GM20431 (cell line): Measurements from ENCODE around the gene ARHGAP26.

Source experiments
- in situ Hi-C: fragments of 300-500 bp; cut with MseI, MboI; formaldehyde crosslinking; loops from one replicate; pipeline ENCODE4 v1.15.0; 2020; ENCODE audit warnings: low sequenced_read_pairs; ENCODE audit not compliant: unreplicated experiment

ARHGAP26 gene

GRCh38 chr5:142782976-142783530, 12.9 kb downstream of the ARHGAP26 start:
- in situ Hi-C loops: no loop called here

DNA sequence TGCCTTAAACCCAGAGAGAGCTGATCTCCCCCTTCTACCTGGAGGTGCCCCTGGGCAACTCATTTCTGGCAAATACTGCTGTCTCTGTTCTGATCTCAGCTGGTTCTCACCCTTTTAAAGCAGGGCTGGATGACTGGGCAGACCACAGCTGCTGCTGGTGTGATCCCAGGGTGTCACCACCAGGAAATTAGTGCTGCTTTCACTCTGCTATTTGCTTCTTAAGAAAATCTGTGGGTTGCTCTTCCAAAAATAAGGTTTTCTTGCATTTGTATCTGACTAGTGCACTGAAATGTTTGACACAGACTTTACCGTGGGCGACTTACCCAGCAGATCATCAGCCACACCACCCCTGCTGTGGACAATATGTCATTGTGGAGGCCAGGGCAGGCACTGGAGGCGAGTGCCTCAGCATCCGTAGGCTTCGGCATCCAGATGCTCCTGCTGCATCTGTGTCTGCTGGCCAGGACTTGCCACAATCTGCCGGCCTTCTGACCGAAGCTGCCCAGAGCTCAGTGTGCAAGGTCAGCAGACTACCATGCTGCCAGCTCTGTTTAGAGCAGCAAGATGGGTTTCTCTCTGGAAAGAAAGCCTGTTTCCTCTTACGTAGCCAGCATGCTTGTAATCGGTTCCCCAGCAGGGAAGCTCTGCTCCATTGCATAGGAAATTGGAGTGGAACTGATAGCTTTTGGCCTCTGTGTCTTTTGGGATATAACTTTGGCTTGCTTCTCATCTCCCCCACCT, 13.6 kb downstream of the ARHGAP26 start:
- in situ Hi-C loops: no loop called here

- in situ Hi-C loops: no loop called here
Measured at GRCh38 chr5:142784401-142784955, 14.3 kb downstream of the ARHGAP26 start.

DNA sequence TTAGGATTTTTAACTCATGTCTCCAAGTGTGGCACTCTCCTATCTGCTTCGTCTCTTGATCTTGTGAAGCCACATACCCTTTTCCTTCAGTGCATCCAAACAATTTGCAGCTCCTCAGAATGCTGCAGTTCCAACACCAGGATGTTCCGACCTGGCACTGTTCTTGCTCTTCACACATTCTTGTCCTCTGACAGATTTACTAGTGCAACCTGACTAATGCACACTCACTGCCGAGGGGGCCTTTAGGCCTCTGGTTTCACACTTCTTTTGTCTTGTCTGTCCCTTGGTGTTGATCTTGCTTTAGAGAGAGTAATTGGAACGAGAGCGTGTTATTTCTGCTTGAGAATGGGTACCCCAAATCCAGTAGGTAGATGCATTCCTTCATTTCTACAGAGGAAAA, 15.0 kb downstream of the ARHGAP26 start:
- in situ Hi-C loops: no loop called here

- in situ Hi-C loops: no loop called here
Measured at GRCh38 chr5:142789206-142789605, 19.0 kb downstream of the ARHGAP26 start.

GRCh38 chr5:142792012-142792864, 22.1 kb downstream of the ARHGAP26 start:
- in situ Hi-C loops: no loop called here

DNA sequence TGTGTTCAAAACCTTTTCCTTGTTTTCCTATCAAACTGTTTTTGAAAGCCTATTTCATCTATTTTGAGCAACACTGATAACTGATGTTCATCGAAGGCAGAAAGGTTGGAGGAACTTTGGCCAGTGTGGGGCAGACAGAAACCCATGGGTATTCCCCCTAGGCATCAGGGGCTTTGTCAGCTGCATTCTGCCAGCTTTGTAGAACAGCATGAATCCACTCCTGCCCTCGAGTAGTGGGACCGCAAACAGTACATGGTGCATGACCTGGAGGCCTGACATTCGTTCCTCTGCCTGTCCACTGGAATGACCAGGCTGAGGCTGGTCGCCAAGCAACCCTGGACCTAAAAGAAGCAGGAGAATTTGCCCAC, 22.7 kb downstream of the ARHGAP26 start:
- in situ Hi-C loops: no loop called here

GRCh38 chr5:142794537-142794936, 24.4 kb downstream of the ARHGAP26 start:
- in situ Hi-C loops: no loop called here

GRCh38 chr5:142795251-142795650, 25.1 kb downstream of the ARHGAP26 start:
- in situ Hi-C loops: no loop called here

DNA sequence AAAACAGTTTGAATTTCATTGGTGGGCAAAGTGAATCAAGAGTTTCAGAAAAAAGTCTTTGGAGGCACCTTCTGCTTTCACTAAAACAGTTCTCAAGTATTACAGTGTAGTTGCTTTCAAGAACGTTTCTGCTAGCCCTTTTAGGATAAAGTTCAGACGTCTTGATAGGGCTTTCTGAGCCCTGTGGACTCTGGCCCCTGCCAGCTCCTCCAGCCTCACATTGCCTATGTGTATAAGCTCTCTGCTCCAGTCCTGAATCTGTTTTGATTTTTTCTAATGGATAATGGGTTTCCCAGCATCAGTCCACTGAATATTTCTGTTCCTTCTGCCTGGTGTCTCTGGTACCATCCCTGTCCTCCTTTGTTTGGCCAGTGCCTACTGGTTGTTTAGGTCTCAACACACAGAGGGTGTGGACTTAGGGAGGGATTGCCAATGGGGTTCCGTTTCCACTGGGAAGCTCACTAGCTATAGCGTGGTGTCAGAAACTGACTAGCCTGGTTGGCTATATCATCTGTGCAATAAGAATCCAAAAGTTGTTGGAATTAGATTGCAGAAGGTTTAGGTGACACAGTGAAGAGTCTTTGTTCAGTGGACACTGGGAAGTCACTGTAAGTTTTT, 26.4 kb downstream of the ARHGAP26 start:
- in situ Hi-C loops: no loop called here

DNA sequence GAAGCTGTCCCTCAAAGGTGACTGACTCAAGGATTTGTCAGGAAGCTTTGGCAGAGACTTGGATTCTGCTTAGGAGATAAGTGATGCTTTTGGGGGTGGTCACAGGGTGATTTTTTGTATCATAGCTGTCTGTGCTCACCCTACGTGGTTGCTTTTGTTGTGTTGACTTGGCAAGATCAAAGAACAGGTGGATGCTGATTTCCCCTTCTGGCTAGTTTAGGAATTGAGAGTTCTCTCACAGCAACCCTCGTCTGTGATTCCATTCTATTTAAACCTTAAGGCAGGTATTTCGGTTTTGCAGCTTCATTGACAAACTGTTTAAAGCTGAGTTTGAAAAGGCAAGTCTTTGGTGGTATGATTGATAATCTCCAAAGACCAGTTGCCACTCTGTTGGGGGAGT, 27.2 kb downstream of the ARHGAP26 start:
- in situ Hi-C loops: no loop called here

GRCh38 chr5:142798099-142798770, 28.1 kb downstream of the ARHGAP26 start:
- in situ Hi-C loops: no loop called here

DNA sequence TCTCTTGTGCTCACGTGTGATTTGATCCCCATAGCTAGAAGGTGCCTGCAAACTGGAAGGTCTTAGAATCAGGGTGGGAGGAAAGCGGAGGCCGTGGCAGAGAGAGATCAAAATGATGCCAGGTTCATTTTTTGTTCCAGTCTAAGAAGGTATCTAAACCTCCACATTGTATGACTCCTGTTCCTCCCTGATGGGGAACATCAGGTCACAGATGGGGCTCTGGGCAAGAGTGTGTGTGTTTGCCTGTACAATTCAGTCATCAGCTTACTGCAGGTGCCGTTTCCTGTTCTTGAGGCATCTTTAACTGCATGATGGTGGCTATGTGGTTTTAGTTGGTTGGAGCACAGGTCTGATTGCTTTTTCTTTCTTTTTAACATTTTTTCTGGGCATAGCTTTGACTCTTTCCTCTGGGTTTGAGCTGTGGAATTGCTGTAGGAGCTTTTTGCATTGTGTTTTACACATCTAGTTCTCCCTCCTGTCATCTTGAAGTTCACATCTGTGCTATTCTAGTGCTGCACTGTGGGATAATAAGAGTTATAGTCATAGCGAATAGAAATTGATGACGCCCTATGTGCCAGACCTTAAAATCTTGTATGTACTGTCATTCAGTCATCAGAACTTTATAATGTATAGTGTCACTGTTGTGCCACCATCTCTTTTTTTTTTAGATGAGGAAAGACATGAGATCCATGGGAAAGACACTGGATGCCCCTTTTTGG, 30.8 kb downstream of the ARHGAP26 start:
- in situ Hi-C loops: no loop called here

DNA sequence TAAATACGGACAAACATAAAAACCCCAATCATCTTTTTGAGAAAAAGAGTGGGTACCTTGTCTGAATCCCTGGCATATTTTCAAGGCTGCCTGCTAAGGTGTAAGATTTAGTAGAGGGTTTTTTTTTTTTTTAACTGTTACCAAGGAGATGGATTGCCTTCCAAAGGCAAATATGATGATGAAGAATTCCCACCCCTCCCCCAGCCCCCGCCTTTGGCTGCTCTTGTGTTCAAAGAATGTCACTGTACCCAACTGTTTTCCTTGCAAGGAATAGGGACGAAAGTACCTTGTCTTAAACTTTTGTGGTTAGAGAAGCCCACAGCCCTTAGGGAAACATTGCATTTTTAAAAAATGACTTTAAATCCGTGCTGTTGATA, 31.3 kb downstream of the ARHGAP26 start:
- in situ Hi-C loops: no loop called here

- in situ Hi-C loops: no loop called here
Measured at GRCh38 chr5:142803428-142804125, 33.4 kb downstream of the ARHGAP26 start.

DNA sequence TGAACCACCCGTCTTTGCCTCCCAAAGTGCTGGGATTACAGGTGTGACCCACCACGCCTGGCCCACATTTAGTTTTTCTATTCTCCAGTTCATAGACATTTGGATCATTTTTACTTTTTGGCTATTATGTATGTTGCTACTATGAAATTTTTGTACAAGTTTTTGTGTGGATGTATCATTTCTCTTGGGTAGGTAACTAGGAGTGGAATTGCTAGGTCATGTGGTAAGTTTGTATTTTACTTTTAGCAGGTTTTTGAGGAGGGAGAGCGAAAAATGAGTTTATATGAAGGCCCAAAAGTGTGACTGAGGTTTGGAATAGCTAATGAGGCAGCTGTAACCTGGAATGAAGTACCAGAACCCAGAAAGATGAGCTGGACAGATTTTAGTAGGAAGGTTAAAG, 35.2 kb downstream of the ARHGAP26 start:
- in situ Hi-C loops: no loop called here

DNA sequence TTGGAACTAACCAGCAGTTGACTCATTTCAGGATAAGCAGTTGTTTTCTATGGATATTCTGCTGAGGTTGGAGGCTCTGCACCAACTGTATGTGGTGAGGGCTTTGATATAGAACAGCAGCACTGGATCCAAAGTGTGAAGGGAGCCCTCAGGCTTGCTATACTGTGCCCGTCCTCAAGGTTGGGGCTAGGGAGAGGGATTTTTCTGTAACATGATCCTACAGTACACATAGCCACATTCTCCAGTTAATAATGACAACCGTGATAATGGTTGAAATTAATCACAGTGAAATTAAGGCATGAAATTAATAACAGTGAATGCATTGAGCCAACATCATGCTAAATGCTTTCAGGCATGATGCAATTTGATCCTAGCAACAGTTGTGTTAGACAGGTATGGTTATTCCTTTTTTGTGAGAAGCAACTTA, 36.7 kb downstream of the ARHGAP26 start:
- in situ Hi-C loops: no loop called here

- in situ Hi-C loops: no loop called here
Measured at GRCh38 chr5:142807372-142807911, 37.3 kb downstream of the ARHGAP26 start.
